Mononuclear cell (primary cell): ENCODE results near the gene MGLL. TPM values are rescaled to one million over a fixed set of nuclear protein-coding genes. Genes with fewer than 3 reads are reported as not detected.

Experiments used
- H3K27me3 ChIP-seq: 2 replicates; pipeline ENCODE4 v1.6.0; 2011; ENCODE audit warnings: low read length, control low read depth; ENCODE audit not compliant: insufficient read depth
- H3K4me1 ChIP-seq: 2 replicates; pipeline ENCODE4 v1.5.1; 2011; ENCODE audit warnings: mild to moderate bottlenecking, low read length, control low read depth; ENCODE audit not compliant: insufficient read depth
- H3K4me3 ChIP-seq: 2 replicates; pipeline ENCODE4 v1.5.1; 2011; ENCODE audit warnings: mild to moderate bottlenecking, low read length, moderate library complexity
- H3K9me3 ChIP-seq: 2 replicates; pipeline ENCODE4 v1.5.1; 2011; ENCODE audit warnings: low read depth, mild to moderate bottlenecking, control low read depth, low read length
- total RNA-seq: library from RNA; depleted of rRNA; stranded (reverse); fragments of >200 nt; gene quantifications from one replicate; pipeline ENCODE4 v1.2.3, GENCODE V29; 2012

The MGLL gene
- total RNA-seq, 1 donor = 10.7 TPM

- Histone ChIP-seq H3K4me3 (no peak overlapping the region), H3K27me3 (no peaks in the 10 kb centered on the region), H3K4me1 (peaks cover 12% of the 10 kb centered on the region), H3K9me3 (no peaks in the 10 kb centered on the region)
These were observed 75.2 kb downstream of the MGLL start for GRCh38 chr3:127747066-127747465.

- peaks cover 12% of the 10 kb centered on the region for H3K4me1 ChIP-seq
- no peaks in the 10 kb centered on the region for H3K9me3 ChIP-seq
- no peaks in the 10 kb centered on the region for H3K27me3 ChIP-seq
- no peak overlapping the region for H3K4me3 ChIP-seq
These were observed 75.8 kb downstream of the MGLL start for GRCh38 chr3:127746400-127747057.

- H3K4me1 ChIP-seq = peaks cover 11% of the 10 kb centered on the region
- no peaks in the 10 kb centered on the region for H3K9me3 ChIP-seq
- no peak overlapping the region for H3K4me3 ChIP-seq
- no peaks in the 10 kb centered on the region for H3K27me3 ChIP-seq
These were observed 76.5 kb downstream of the MGLL start for GRCh38 chr3:127745656-127746399.

- H3K4me1 ChIP-seq = peaks cover 2% of the 10 kb centered on the region
- no peaks in the 10 kb centered on the region for H3K9me3 ChIP-seq
- H3K27me3 ChIP-seq = no peaks in the 10 kb centered on the region
- no peak overlapping the region for H3K4me3 ChIP-seq
These were observed 77.4 kb downstream of the MGLL start for GRCh38 chr3:127744875-127745274.

- no peaks in the 10 kb centered on the region for H3K27me3 ChIP-seq
- no peak overlapping the region for H3K4me3 ChIP-seq
- no peaks in the 10 kb centered on the region for H3K9me3 ChIP-seq
- no peaks in the 10 kb centered on the region for H3K4me1 ChIP-seq
These were observed 78.0 kb downstream of the MGLL start for GRCh38 chr3:127744253-127744815.

- Histone ChIP-seq H3K4me3 (no peak overlapping the region), H3K9me3 (no peaks in the 10 kb centered on the region), H3K27me3 (no peaks in the 10 kb centered on the region), H3K4me1 (peaks cover 1% of the 10 kb centered on the region)
These were observed 78.7 kb downstream of the MGLL start for GRCh38 chr3:127743351-127744252.

GRCh38 chr3:127742580-127742979 lies 79.7 kb downstream of the MGLL start:
- Histone ChIP-seq H3K4me3 (no peak overlapping the region), H3K4me1 (peaks cover 12% of the 10 kb centered on the region)

GRCh38 chr3:127741690-127742089 lies 80.6 kb downstream of the MGLL start:
- peaks cover 21% of the 10 kb centered on the region for H3K4me1 ChIP-seq
- no peaks in the 10 kb centered on the region for H3K27me3 ChIP-seq
- H3K9me3 ChIP-seq = no peaks in the 10 kb centered on the region
- no peak overlapping the region for H3K4me3 ChIP-seq

More at GRCh38 chr3:127742580-127742979, 79.7 kb downstream of the MGLL start:
- Histone ChIP-seq H3K27me3 (no peaks in the 10 kb centered on the region), H3K9me3 (no peaks in the 10 kb centered on the region)

GRCh38 chr3:127741246-127741645 lies 81.1 kb downstream of the MGLL start:
- Histone ChIP-seq H3K4me1 (peaks cover 25% of the 10 kb centered on the region), H3K27me3 (no peaks in the 10 kb centered on the region), H3K4me3 (no peak overlapping the region), H3K9me3 (no peaks in the 10 kb centered on the region)

- Histone ChIP-seq H3K27me3 (no peaks in the 10 kb centered on the region), H3K4me3 (no peak overlapping the region), H3K9me3 (no peaks in the 10 kb centered on the region), H3K4me1 (peaks cover 33% of the 10 kb centered on the region)
These were observed 82.0 kb downstream of the MGLL start for GRCh38 chr3:127740136-127740915.

- H3K4me1 ChIP-seq = peaks cover 41% of the 10 kb centered on the region
- no peak overlapping the region for H3K4me3 ChIP-seq
- no peaks in the 10 kb centered on the region for H3K27me3 ChIP-seq
- H3K9me3 ChIP-seq = no peaks in the 10 kb centered on the region
These were observed 82.8 kb downstream of the MGLL start for GRCh38 chr3:127739347-127740135.

GRCh38 chr3:127738192-127738840 lies 84.0 kb downstream of the MGLL start:
- no peak overlapping the region for H3K4me3 ChIP-seq
- no peaks in the 10 kb centered on the region for H3K9me3 ChIP-seq
- peaks cover 53% of the 10 kb centered on the region for H3K4me1 ChIP-seq
- no peaks in the 10 kb centered on the region for H3K27me3 ChIP-seq

GRCh38 chr3:127736801-127737539 lies 85.3 kb downstream of the MGLL start:
- Histone ChIP-seq H3K4me3 (no peak overlapping the region), H3K4me1 (peaks cover 55% of the 10 kb centered on the region), H3K9me3 (no peaks in the 10 kb centered on the region), H3K27me3 (no peaks in the 10 kb centered on the region)
